Naive thymus-derived CD4-positive, alpha-beta T cell (primary cell): ENCODE data around the gene AOPEP. TPM values are rescaled to one million over a fixed set of nuclear protein-coding genes. Genes with fewer than 3 reads are reported as not detected.

Source experiments
- ATAC-seq: fragments of 150-1000 bp; cut with Tn5 transposase; 2 replicates; pipeline ENCODE4 v1.10.0; 2021; ENCODE audit warnings: mild to moderate bottlenecking, moderate library complexity
- CTCF ChIA-PET: fragments of 350-600 bp; sonication (Branson Sonifier 250); formaldehyde crosslinking; loops from one replicate; lab custom pipeline; 2021; ENCODE audit warnings: antibody characterized with exemption; lab: Charles Lee
- POLR2A ChIA-PET: fragments of 350-600 bp; sonication (Branson Sonifier 250); formaldehyde crosslinking; loops from one replicate; lab custom pipeline; 2021; ENCODE audit warnings: antibody characterized with exemption, inconsistent platforms; lab: Charles Lee
- DNase-seq, 9 donors: peaks; one replicate each; pipeline versions ENCODE4 v3.0.0 to v3.0.0-alpha.2; 2020 to 2022; ENCODE audit warnings: mixed read lengths in 1 of 9
- H3K27ac ChIP-seq: one replicate; pipeline ENCODE4 v1.7.0; 2013; ENCODE audit warnings: mild to moderate bottlenecking, low read depth, low read length, moderate library complexity
- H3K27me3 ChIP-seq, 2 donors: one replicate each; pipeline ENCODE4 v1.7.0; 2013; ENCODE audit warnings: low read length in 2 of 2, mild to moderate bottlenecking in 2 of 2, moderate library complexity in 2 of 2; ENCODE audit not compliant: control insufficient read depth in 2 of 2, insufficient read depth in 2 of 2
- H3K36me3 ChIP-seq, 3 experiments: 1 replicate in 2 of 3; 2 replicates in 1 of 3; pipeline ENCODE4 v1.7.0; 2013; ENCODE audit warnings: low read length in 3 of 3, mild to moderate bottlenecking in 3 of 3, moderate library complexity in 1 of 3; ENCODE audit not compliant: insufficient read depth in 3 of 3, control insufficient read depth in 2 of 3
- H3K4me1 ChIP-seq, 2 donors: one replicate each; pipeline ENCODE4 v1.7.0; 2013; ENCODE audit warnings: low read length in 2 of 2, mild to moderate bottlenecking in 2 of 2, moderate library complexity in 1 of 2; ENCODE audit not compliant: control insufficient read depth in 2 of 2, insufficient read depth in 2 of 2
- H3K4me3 ChIP-seq: 2 replicates; pipeline ENCODE4 v1.7.0; 2013; ENCODE audit warnings: mild to moderate bottlenecking, low read length
- H3K9me3 ChIP-seq, 3 experiments: 1 replicate in 2 of 3; 2 replicates in 1 of 3; pipeline ENCODE4 v1.7.0; 2013; ENCODE audit warnings: low read length in 3 of 3; ENCODE audit not compliant: control insufficient read depth in 2 of 3
- H3K27ac Mint-ChIP-seq, 9 donors: one replicate each; pipeline ENCODE4 v1.8.0; 2020 to 2022; ENCODE audit warnings: mixed read lengths in 9 of 9, mild to moderate bottlenecking in 8 of 9, moderate library complexity in 5 of 9, inconsistent platforms in 2 of 9
- H3K27me3 Mint-ChIP-seq, 5 donors: one replicate each; pipeline ENCODE4 v1.8.0; 2021 to 2022; ENCODE audit warnings: mixed read lengths in 5 of 5, mild to moderate bottlenecking in 1 of 5
- H3K36me3 Mint-ChIP-seq, 5 donors: one replicate each; pipeline ENCODE4 v1.8.0; 2020 to 2022; ENCODE audit warnings: mixed read lengths in 5 of 5, mild to moderate bottlenecking in 3 of 5, inconsistent platforms in 1 of 5
- H3K4me1 Mint-ChIP-seq, 7 donors: one replicate each; pipeline ENCODE4 v1.8.0; 2020 to 2022; ENCODE audit warnings: mixed read lengths in 7 of 7, mild to moderate bottlenecking in 3 of 7, inconsistent platforms in 1 of 7
- H3K4me3 Mint-ChIP-seq, 10 donors: one replicate each; pipeline ENCODE4 v1.8.0; 2020 to 2022; ENCODE audit warnings: mild to moderate bottlenecking in 10 of 10, mixed read lengths in 10 of 10, moderate library complexity in 6 of 10, inconsistent platforms in 2 of 10
- H3K9me3 Mint-ChIP-seq, 11 donors: one replicate each; pipeline ENCODE4 v1.8.0; 2020 to 2022; ENCODE audit warnings: mixed read lengths in 11 of 11, mild to moderate bottlenecking in 4 of 11, inconsistent platforms in 1 of 11, moderate library complexity in 1 of 11
- intact Hi-C, 2 donors: fragments of 100-400 bp; cut with micrococcal nuclease; formaldehyde crosslinking; loops; one replicate each; pipeline ENCODE4 v1.15.1; 2023
- polyA plus RNA-seq, 2 donors: library from polyadenylated mRNA; unstranded; fragments of 300-500 nt; fragmentation: Illumina TruSeq; gene quantifications; one replicate each; pipeline ENCODE4 v1.2.3, GENCODE V29; 2021
- total RNA-seq, 6 experiments: library from RNA in 5 of 6; stranded (reverse) in 5 of 6; gene quantifications; 1 replicate in 5 of 6; 2 replicates in 1 of 6; pipeline ENCODE4 v1.2.3 and lab custom pipeline; 2021 to 2026

AOPEP gene
- total and polyA plus RNA-seq, 7 experiments from 2014 or later: 5.7 to 19.0 (median 13.6) TPM

- Histone ChIP-seq H3K27me3 (peaks cover 11 to 13% of the 10 kb centered on the region in 2 donors), H3K9me3 (no peaks in the 10 kb centered on the region), H3K36me3 (no peaks in the 10 kb centered on the region), H3K4me1 (peaks cover 7% of the 10 kb centered on the region in 2 donors), H3K4me3 (no peak overlapping the region), H3K27ac (no peak overlapping the region)
- ATAC-seq: no peak
- H3K4me3 Mint-ChIP-seq: peak overlapping the region; percentile 57 to 86 (median 72)
- POLR2A ChIA-PET: no interaction called here
- H3K36me3 Mint-ChIP-seq: peaks cover 0 to 11% (median 5%) of the 10 kb centered on the region in 5 donors
- CTCF ChIA-PET: no interaction called here
- peaks cover 0 to 2% (median 0%) of the 10 kb centered on the region in 11 donors for H3K9me3 Mint-ChIP-seq
- peak overlapping the region in 1 of 9 donors; percentile 69 for H3K27ac Mint-ChIP-seq
- peak in 1 of 9 donors; percentile 3 for DNase-seq
- H3K27me3 Mint-ChIP-seq: peaks cover 27 to 37% (median 32%) of the 10 kb centered on the region in 5 donors
- intact Hi-C loops: loop anchor here in 1 of 2 donors (2.0 to 5.0 kb wide), 3 partner anchors 53 to 279 kb away; partner anchors contain the start of gene AOPEP
- H3K4me1 Mint-ChIP-seq: peaks cover 0 to 27% (median 9%) of the 10 kb centered on the region in 7 donors
Observed at GRCh38 chr9:95005278-95006143, 279.0 kb downstream of the AOPEP start.

- ATAC-seq (no peak), DNase-seq (no peak)
- peaks cover 0 to 2% (median 0%) of the 10 kb centered on the region in 11 donors for H3K9me3 Mint-ChIP-seq
- POLR2A ChIA-PET: no interaction called here
- no peaks in the 10 kb centered on the region for H3K9me3 ChIP-seq
- H3K27ac ChIP-seq: no peak overlapping the region
- H3K36me3 Mint-ChIP-seq: peaks cover 0 to 9% (median 0%) of the 10 kb centered on the region in 5 donors
- H3K27ac Mint-ChIP-seq: peak overlapping the region in 1 of 9 donors; percentile 44
- peaks cover 9 to 11% of the 10 kb centered on the region in 2 donors for H3K27me3 ChIP-seq
- H3K27me3 Mint-ChIP-seq: peaks cover 18 to 23% (median 18%) of the 10 kb centered on the region in 5 donors
- intact Hi-C loops: loop anchor here in 1 of 2 donors (5.0 kb wide), 1 partner anchor 55 kb away; no protein-coding TSS in a partner anchor
- CTCF ChIA-PET: no interaction called here
- H3K36me3 ChIP-seq: no peaks in the 10 kb centered on the region
- H3K4me1 ChIP-seq: peaks cover 7% of the 10 kb centered on the region in 2 donors
- H3K4me1 Mint-ChIP-seq: peaks cover 0 to 27% (median 9%) of the 10 kb centered on the region in 7 donors
- H3K4me3 ChIP-seq: no peak overlapping the region
- peak overlapping the region in 2 of 10 donors; percentile 21 to 35 for H3K4me3 Mint-ChIP-seq
Observed at GRCh38 chr9:95007226-95007869, 280.8 kb downstream of the AOPEP start.

GRCh38 chr9:95008151-95008771 is 281.8 kb downstream of the AOPEP start:
- intact Hi-C loops: loop anchor here in 1 of 2 donors (5.0 kb wide), 1 partner anchor 56 kb away; no protein-coding TSS in a partner anchor
- Mint-ChIP-seq H3K4me1 (peaks cover 0 to 27% (median 5%) of the 10 kb centered on the region in 7 donors), H3K4me3 (peak overlapping the region in 1 of 10 donors; percentile 4)

GRCh38 chr9:95009459-95009858 is 283.0 kb downstream of the AOPEP start:
- DNase-seq (no peak), ATAC-seq (no peak)
- Histone ChIP-seq H3K27ac (no peak overlapping the region), H3K27me3 (no peaks in the 10 kb centered on the region), H3K36me3 (no peaks in the 10 kb centered on the region), H3K9me3 (no peaks in the 10 kb centered on the region), H3K4me3 (no peak overlapping the region), H3K4me1 (no peaks in the 10 kb centered on the region)
- peaks cover 0 to 9% (median 0%) of the 10 kb centered on the region in 5 donors for H3K27me3 Mint-ChIP-seq
- peaks cover 0 to 2% (median 0%) of the 10 kb centered on the region in 11 donors for H3K9me3 Mint-ChIP-seq
- ChIA-PET CTCF (no interaction called here), POLR2A (no interaction called here)
- intact Hi-C loops: loop anchor here in 1 of 2 donors (5.0 kb wide), 1 partner anchor 57 kb away; no protein-coding TSS in a partner anchor
- no peak overlapping the region for H3K4me3 Mint-ChIP-seq
- peaks cover 0 to 9% (median 0%) of the 10 kb centered on the region in 5 donors for H3K36me3 Mint-ChIP-seq
- no peak overlapping the region for H3K27ac Mint-ChIP-seq
- peaks cover 0 to 23% (median 0%) of the 10 kb centered on the region in 7 donors for H3K4me1 Mint-ChIP-seq

More at GRCh38 chr9:95008151-95008771, 281.8 kb downstream of the AOPEP start:
- Mint-ChIP-seq H3K9me3 (peaks cover 0 to 2% (median 0%) of the 10 kb centered on the region in 11 donors), H3K36me3 (peaks cover 0 to 9% (median 0%) of the 10 kb centered on the region in 5 donors), H3K27ac (peak overlapping the region in 1 of 9 donors; percentile 53), H3K27me3 (peaks cover 9 to 14% (median 9%) of the 10 kb centered on the region in 5 donors)
- peaks cover 4 to 6% of the 10 kb centered on the region in 2 donors for H3K27me3 ChIP-seq
- DNase-seq (no peak), ATAC-seq (no peak)
- H3K4me3 ChIP-seq: no peak overlapping the region
- H3K4me1 ChIP-seq: peaks cover 7% of the 10 kb centered on the region in 2 donors
- H3K27ac ChIP-seq: no peak overlapping the region
- H3K9me3 ChIP-seq: no peaks in the 10 kb centered on the region
- ChIA-PET CTCF (no interaction called here), POLR2A (no interaction called here)
- H3K36me3 ChIP-seq: no peaks in the 10 kb centered on the region

- H3K9me3 Mint-ChIP-seq: peaks cover 0 to under 1% (median 0%) of the 10 kb centered on the region in 11 donors
- Histone ChIP-seq H3K9me3 (no peaks in the 10 kb centered on the region), H3K36me3 (no peaks in the 10 kb centered on the region), H3K4me1 (no peaks in the 10 kb centered on the region), H3K27ac (no peak overlapping the region), H3K4me3 (no peak overlapping the region), H3K27me3 (no peaks in the 10 kb centered on the region)
- intact Hi-C loops: no loop called here
- H3K4me1 Mint-ChIP-seq: peaks cover 0 to 22% (median 0%) of the 10 kb centered on the region in 7 donors
- CTCF ChIA-PET: no interaction called here
- peaks cover 0 to 9% (median 3%) of the 10 kb centered on the region in 5 donors for H3K36me3 Mint-ChIP-seq
- ATAC-seq (no peak), DNase-seq (no peak)
- H3K27me3 Mint-ChIP-seq: peaks cover 0 to 7% (median 0%) of the 10 kb centered on the region in 5 donors
- POLR2A ChIA-PET: no interaction called here
- no peak overlapping the region for H3K4me3 Mint-ChIP-seq
- H3K27ac Mint-ChIP-seq: no peak overlapping the region
Observed at GRCh38 chr9:95010431-95010838, 283.9 kb downstream of the AOPEP start.

GRCh38 chr9:95012035-95012708 is 285.7 kb downstream of the AOPEP start:
- Mint-ChIP-seq H3K36me3 (peaks cover 0 to 13% (median 5%) of the 10 kb centered on the region in 5 donors), H3K9me3 (no peaks in the 10 kb centered on the region), H3K27me3 (no peaks in the 10 kb centered on the region), H3K4me3 (no peak overlapping the region), H3K4me1 (peaks cover 0 to 8% (median 0%) of the 10 kb centered on the region in 7 donors), H3K27ac (no peak overlapping the region)
- CTCF ChIA-PET: no interaction called here
- Histone ChIP-seq H3K36me3 (no peaks in the 10 kb centered on the region), H3K27me3 (no peaks in the 10 kb centered on the region), H3K27ac (no peak overlapping the region), H3K4me3 (no peak overlapping the region), H3K9me3 (no peaks in the 10 kb centered on the region), H3K4me1 (no peaks in the 10 kb centered on the region)
- DNase-seq (no peak), ATAC-seq (no peak)
- POLR2A ChIA-PET: no interaction called here
- intact Hi-C loops: no loop called here
